GM19025 (cell line): ENCODE data around the gene ZNF567.
"Not testable (repeated sequence)": the region's sequence is repeated elsewhere in the genome, so short reads cannot be mapped to it uniquely, and the experiment has no call there.

Experiments
- ATAC-seq: cut with Tn5 transposase; IDR thresholded peaks from one replicate; pipeline ENCODE4 v1.9.1; 2021; ENCODE audit warnings: mild to moderate bottlenecking, low read depth, moderate library complexity; ENCODE audit not compliant: unreplicated experiment

Gene ZNF567

DNA sequence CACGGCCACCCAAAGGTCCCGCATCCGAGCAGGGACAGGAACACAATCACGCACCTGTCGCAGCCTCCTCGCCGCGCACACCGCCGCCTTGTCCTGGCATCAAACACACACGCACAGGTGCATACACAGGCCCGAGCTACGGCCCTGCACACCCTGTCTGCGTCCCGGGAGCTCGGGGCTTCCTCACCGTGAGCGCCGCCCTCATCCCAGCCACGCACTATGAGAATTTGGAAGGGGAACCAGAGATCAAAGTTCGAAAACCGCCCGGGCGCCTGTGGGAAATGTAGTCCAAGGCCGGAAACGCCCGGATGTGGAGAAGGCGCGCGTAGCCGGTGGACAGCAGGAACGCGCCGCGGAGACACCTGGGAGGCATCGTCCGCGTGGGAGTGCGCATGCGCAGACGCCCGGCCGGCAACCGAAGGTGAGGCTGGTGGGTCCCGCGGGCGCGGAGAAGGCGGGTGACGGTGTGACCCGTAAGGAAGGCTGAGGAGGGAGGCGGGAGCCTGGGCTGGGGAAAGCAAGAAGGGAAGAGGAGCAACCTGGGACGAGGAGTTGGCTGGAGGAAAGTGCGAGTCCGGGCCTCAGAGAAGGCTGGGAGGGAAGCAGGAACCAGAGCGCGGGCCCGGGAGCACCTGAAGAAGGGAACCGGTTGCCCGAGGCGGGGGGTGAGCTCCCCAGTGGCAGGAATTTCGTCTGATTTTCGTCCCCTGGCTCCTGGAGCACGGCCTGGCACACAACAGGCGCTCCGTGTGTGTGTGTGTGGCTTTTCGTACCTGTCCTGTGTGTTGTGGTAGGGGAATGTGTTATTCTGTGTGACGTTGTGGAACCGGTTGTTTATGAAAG lies at the start of gene ZNF567:
Gene ZNF567, plus strand, starts transcription at position 399 of the 843 bp plus-strand sequence. CDS start 7,256 bp downstream, outside the sequence.
- ATAC-seq: peak; percentile 87

DNA sequence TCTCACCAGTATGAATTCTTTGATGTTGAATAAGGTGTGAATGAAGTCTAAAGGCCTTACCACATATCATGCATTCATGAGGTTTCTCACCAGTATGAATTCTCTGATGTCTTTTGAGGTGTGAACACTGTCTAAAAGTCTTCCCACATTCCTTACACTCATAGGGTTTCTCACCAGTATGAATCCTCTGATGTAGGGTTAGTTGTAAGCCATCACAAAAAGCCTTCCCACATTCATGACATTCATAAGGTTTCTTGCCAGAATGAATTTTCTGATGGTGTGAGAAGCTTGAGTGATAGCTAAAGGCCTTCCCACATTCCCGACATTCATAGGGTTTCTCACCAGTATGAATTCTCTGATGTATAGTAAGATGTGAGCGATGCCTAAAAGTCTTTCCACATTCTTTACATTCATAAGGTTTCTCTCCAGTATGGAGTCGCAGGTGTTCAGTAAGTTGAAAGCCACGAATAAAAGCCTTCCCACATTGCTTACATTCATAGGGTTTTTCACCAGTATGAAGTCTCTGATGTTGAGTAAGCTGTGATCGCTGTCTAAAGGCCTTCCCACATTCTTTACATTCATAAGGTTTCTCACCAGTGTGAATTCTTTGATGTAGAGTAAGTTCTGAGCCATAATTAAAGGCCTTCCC lies 48.4 kb upstream of the ZNF567 start:
- ATAC-seq: no peak

DNA sequence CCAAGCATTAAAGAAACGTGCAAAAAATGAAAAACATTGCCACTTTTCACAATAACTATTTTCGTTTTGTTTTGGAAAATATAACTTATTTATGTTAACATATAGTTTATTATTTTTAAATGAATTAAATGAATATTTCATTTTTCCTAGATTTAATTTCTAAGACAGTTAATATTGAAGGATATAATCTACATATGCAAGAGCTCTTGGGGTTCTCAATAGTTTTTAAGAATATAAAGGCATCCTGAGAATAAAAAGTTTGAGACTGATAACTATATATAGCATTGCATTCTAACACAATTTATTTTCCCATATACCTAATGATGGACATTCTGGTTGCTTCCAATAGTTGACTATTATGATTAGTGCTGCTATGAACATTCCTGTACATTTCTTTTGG lies 40.7 kb upstream of the ZNF567 start:
- ATAC-seq: no peak

DNA sequence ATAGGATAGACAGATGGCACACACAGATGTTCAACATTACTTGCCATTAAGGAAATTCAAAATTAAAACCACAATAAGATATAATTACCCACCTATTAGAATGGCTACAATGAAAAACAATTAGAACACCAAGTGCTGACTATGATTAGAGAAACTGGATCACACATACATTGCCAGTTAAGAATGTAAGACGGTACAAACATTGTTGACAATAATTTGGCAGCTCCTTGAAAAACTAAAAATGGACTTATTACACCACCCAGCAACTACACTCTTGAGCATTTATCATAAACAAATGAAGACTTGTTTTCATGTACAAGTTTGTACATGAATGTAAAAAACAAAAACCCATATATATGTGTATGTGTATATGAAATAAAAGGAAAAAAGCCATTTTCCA lies 34.5 kb upstream of the ZNF567 start:
- ATAC-seq: no peak

DNA sequence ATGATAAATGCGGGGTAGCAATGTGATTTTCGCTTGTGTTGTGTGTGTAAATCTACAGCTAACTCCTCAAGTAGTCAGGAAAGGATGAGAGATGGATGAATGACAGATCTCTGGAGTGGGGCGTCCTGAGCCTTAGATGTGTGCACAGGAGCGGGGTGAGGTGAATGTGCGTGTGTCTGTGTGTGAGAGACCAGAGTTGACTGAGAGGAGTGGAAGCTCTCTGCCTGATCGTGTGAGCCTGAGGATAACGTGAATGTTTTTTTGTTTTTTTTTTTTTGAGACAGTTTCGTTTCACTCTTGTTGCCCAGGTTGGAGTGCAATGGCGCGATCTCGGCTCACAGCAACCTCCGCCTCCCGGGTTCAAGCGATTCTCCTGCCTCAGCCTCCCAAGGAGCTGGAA lies 21.6 kb upstream of the ZNF567 start:
- ATAC-seq: no peak

DNA sequence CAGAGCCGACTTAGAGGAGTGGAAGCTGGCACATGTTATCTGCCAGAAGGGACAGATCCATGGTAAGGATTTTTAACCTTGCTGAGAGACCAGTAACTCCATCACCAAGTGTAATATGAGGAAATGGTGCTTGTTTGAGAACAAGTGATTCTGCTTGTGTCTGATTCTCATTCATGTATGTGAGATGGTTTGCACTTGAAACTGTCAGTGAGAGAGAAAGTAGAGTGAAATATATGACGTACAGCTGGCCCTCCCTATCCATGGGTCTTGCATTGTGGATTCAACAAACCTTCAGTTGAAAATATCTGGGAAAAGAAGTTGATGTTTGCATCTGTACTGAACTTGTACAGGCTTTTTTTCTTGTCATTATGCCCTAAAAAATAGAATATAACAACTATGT lies 18.8 kb upstream of the ZNF567 start:
- no peak for ATAC-seq

DNA sequence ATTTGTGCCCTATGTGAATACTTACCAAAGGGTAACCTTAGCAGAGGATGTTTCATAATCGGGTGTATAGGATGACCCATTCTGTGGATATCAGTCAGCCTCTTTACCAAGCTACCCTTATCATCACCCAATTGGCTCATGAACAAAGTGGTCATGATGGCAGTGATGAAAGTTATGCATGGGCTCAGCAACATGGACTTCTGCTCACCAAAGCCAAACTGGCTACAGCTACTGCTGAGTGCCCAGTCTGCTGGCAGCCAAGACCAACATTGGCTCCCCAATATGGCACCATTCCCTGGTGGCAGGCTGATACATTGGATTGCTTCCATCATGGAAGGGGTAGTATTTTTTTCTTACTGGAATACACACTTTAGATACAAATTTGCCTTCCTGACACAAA lies 15.0 kb upstream of the ZNF567 start:
- ATAC-seq: no peak

DNA sequence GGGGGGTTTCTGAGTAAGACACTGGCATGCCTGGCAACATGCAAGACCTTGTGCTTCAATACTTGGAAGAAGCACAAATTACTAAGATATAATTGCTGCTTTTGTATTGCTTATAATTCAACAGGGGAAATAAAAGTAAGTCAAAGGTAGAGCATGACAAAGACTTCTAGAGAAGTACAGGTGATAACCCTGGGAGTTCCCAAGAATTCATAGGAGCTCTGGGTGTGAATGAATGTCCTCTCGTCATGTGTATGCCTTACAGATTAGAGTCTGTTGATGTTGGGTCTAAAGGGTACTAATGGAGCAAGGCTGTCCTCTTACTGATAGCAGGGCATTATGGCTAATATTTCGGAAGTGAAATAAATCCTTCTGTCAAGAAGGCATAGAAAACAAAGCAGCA lies 13.2 kb upstream of the ZNF567 start:
- no peak for ATAC-seq

DNA sequence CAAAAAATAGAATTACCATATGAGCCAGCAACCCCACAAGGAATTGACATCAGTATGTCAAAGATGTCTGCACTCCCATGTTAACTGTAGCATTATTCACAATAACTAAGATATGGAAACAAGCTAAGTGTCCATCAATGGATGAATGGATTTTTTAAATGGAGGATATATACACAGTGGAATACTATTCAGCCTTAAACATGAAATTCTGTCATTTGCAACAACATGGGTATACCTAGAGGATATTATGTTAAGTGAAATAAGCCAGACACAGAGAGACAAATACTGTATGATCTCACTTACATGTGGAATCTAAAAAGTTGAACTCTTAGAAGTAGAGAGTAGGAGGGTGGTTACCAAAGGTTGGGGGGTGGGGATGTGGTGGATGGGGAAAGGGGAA lies 8.0 kb upstream of the ZNF567 start:
- no peak for ATAC-seq

DNA sequence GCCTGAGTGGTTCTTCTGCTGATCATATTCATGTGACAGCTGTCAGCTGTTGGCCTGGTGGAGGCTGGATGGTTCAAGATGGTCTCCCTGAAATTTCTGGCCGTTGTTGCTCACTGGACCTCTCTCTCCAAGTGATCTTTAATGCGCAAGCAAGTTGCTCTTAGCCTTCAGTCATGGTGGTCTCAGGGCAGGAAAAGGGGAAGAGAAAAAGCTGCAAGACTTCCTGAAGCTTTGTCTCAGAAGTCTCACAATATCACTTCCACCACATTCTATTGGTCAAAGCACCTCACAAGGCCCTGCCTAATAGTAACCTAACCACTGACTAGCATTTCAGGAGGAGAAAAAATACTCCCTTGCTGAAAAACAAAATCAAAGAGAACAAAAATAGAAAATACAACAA lies 1.6 kb upstream of the ZNF567 start:
- ATAC-seq: no peak

DNA sequence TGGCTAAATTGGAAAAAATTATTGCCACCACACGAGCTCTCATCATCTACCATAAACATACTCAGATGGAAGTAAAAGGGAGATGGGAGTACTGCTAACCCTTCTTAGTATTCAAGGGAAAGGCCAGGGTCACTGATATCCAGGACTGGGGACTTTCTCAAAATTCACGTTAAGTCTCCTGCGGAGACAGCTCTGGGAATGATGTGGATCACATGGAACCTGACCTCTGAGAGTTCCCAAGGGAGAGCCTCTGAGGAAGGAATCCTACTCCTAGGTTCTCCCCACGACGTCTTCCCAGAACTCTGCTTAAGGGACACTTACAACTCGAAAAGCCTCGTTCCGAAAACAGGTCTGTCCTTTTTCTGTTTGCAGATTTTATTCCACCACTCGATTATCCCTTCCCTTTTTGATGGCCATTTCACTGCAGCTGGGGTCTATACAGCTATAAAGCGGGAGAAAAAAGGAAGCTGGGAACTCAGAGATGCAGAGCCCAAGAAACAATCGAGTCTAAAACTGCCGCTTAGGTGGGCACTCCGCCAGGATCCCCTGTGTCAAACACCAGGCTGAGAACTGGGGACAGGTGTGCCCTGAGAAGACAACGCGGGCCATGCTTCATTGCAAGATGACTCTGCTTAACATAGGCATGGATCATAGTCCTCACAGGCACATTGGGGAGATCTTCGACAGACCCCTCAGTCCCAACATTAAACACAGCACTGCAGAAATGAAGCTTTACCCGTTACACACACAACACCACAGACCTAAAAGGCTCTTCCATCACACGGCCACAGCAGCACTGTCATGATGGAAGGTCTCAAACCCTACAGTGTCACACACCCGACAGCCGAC lies 823 bp upstream of the ZNF567 start:
- no peak for ATAC-seq

DNA sequence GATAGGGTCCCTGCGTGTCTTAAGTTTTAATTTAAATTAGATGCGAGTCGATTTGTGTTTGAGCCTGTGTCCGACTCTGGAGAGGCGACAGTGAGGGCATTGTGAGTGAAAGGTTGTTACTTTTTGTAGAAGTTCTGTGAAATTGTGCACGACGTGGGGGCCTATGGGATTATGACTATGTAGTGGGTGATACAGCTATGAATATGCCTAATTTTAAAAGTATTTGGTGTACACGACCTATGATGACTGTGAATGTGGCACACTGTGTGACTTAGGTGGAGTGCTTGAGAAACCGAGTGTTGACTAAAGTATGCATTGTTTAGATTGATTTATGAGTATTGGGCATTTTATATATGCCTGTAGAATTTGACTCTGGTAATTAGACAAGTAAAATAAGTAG lies 646 bp downstream of the ZNF567 start:
- no peak for ATAC-seq

DNA sequence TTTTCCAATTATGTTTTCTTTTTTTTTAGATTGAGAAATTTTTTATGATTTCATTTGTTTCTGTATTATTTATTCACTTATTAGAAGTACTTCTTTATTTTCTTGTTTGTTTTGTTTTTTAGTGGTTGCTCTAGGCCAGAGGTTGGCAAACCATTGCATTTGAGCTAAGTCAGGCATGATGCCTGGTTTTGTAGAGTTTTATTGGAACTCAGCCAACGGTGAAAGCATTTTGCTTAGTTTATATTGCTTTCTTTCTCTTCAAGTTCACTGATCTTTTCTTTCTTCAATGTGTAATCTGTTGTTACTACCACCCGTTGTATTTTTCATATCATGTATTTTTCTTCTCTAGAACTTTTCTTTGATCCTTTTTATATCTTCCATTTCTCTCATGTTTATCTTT lies 19.7 kb downstream of the ZNF567 start:
- ATAC-seq: no peak

DNA sequence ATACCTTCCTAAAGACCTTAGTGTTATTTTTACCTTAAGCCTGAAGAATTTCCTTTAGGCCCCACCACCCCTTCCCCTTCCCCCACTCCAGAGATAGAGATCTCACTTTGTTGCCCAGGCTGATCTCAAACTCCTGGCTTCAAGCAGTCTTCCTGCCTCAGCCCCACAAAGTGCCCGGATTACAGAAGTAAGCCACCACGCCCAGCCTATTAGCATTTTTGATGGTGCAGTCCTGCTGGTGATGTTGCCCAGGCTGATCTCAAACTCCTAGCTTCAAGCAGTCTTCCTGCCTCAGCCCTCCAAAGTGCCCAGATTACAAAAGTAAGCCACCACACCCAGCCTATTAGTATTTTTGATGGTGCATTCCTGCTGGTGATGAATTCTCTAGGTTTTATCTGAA lies 22.0 kb downstream of the ZNF567 start:
- ATAC-seq: no peak

DNA sequence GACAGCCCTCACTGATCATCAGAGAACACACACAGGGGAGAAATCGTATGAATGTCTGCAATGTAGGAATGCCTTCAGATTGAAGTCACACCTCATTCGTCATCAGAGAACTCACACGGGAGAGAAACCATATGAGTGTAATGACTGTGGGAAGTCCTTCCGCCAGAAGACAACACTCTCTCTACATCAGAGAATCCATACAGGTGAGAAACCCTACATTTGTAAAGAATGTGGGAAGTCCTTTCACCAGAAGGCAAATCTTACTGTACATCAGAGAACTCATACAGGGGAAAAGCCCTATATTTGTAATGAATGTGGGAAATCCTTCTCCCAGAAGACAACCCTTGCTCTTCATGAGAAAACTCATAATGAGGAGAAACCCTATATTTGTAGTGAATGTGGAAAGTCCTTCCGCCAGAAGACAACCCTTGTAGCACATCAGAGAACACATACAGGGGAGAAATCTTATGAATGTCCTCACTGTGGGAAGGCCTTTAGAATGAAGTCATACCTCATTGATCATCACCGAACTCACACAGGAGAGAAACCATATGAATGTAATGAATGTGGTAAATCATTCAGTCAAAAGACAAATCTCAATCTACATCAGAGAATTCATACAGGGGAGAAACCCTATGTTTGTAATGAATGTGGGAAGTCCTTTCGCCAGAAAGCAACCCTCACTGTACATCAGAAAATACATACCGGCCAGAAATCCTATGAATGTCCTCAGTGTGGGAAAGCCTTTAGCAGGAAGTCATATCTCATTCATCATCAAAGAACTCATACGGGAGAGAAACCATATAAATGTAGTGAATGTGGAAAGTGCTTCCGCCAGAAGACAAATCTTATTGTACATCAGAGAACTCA lies 32.5 kb downstream of the ZNF567 start:
- ATAC-seq: no peak

DNA sequence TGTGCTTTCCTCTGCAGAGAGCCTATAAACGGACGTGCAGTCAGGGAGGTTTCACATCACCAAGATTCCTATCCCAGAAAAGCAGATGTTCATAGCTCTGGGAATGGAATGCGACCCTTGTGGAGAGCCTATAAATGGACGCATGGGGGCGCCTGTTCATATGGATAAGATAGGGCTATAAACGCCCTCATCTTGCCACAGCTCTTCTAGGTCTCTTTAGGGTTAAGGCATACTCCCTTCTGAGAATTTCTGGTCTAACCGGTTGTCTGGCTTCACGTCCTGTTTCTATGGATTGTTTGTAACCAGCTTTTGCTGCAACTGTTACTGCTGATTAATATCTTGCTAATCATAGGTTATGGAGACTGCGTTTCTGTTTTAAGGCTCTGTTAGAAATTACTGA lies 48.8 kb downstream of the ZNF567 start:
- ATAC-seq: not testable (repeated sequence)

DNA sequence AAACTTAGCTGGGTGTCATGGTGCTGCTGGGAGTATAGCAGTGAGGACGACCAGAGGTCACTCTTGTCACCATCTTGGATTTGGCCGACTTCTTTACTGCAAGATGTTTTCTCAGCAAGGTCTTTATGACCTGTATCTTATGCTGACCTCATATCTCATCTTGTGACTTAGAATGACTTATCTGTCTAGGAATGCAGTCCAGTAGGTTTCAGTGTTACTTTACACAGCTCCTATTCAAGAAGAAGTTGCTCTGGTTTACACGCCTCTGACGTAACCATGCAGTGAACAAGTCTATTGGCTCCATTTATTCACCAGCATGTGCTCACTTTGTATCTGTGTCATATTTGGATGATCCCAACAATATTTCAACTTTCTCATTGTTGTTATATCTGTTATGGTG lies 58.5 kb downstream of the ZNF567 start:
- ATAC-seq: no peak

DNA sequence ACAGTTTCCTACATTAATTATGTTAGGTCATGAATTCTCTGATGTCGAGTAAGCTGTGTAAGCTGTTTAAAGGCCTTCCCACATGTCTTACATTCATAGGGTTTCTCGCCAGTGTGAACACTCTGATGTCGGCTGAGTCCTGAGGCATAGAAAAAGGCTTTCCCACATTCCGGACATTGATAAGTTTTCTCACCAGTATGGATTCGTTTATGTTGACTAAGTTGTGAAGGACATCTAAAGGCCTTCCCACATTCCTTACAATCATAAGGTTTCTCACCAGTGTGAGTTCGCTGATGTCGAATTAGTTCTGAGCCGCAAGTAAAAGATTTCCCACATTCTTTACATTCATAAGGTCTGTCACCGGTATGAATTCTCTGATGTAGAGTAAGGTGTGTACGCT lies 60.3 kb downstream of the ZNF567 start:
- no peak for ATAC-seq

DNA sequence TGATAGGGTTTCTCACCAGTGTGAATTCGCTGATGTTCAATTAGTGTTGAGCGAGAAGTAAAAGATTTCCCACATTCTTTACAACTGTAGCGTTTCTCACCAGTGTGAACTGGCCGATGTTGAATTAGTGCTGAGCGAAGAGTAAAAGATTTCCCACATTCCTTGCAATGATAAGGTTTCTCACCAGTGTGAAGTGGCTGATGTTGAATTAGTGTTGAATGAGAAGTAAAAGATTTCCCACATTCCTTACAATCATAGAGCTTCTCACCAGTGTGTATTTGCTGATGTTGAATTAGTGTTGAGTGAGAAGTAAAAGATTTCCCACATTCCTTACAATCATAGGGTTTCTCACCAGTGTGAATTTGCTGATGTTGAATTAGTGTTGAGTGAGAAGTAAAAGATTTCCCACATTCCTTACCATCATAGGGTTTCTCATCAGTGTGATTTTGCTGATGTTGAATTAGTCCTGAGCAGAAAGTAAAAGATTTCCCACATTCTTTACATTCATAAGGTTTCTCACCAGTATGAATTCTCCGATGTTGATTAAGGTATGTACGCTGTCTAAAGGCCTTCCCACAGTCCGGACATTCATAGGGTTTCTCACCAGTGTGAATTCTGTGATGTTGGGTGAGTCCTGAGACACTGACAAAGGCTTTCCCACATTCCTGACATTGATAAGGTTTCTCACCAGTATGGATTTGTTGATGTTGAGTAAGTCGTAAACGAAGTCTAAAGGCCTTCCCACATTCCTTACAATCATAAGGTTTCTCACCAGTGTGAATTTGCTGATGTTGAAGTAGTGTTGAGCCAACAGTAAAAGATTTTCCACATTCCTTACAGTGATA lies 61.2 kb downstream of the ZNF567 start:
- no peak for ATAC-seq
